Endothelial cell of umbilical vein (primary cell): ENCODE measurements around the gene SRL. TPM values are rescaled to one million over a fixed set of nuclear protein-coding genes. Genes with fewer than 3 reads are reported as not detected.

ENCODE experiments used
- BruUV-seq: library from RNA; stranded (reverse); fragments of 400-500 nt; replicated peaks from 2 replicates; lab custom pipeline; 2021; lab: Mats Ljungman, UMichigan
- CTCF ChIA-PET: fragments of 300-600, 350-600 bp; sonication (Branson Sonifier 250); formaldehyde crosslinking; loops from one replicate; lab custom pipeline; 2021; ENCODE audit warnings: antibody characterized with exemption, inconsistent platforms; lab: Charles Lee
- POLR2A ChIA-PET: fragments of 300-600, 350-600 bp; sonication (Branson Sonifier 250); formaldehyde crosslinking; loops from one replicate; lab custom pipeline; 2021; ENCODE audit warnings: antibody characterized with exemption, inconsistent platforms; lab: Charles Lee
- DNase-seq: peaks from one replicate; pipeline ENCODE4 v3.0.0-alpha.2; 2011; ENCODE audit warnings: low read depth, low spot score
- FAIRE-seq: peaks from 2 replicates; lab custom pipeline; 2011; peaks lifted over from hg19 to GRCh38; lab: Jason Lieb, UNC
- H2AFZ ChIP-seq: 2 replicates; pipeline ENCODE4 v1.6.0; 2012; ENCODE audit warnings: low read depth, low read length, control low read depth, inconsistent platforms
- H3K27ac ChIP-seq: 2 replicates; pipeline ENCODE4 v1.5.1; 2011; ENCODE audit warnings: low read depth, mild to moderate bottlenecking, control low read depth, low read length, moderate library complexity; ENCODE audit not compliant: insufficient read depth
- H3K27me3 ChIP-seq, 2 experiments: 2 replicates each; pipeline versions ENCODE4 v1.6.0 to v1.6.1; 2011; ENCODE audit warnings: low read length in 2 of 2, mixed read lengths in 1 of 2; ENCODE audit not compliant: control insufficient read depth in 2 of 2, insufficient read depth in 2 of 2
- H3K36me3 ChIP-seq, 2 experiments: 2 replicates in 1 of 2; 3 replicates in 1 of 2; pipeline ENCODE4 v1.5.1; 2011; ENCODE audit warnings: low read length in 2 of 2, mild to moderate bottlenecking in 1 of 2, moderate library complexity in 1 of 2; ENCODE audit not compliant: control insufficient read depth in 2 of 2, insufficient read depth in 2 of 2; ENCODE audit errors: extremely low read depth in 1 of 2
- H3K4me1 ChIP-seq: 3 replicates; pipeline ENCODE4 v1.5.1; 2011; ENCODE audit warnings: mild to moderate bottlenecking, low read length; ENCODE audit not compliant: control insufficient read depth, insufficient read depth; ENCODE audit errors: extremely low read depth
- H3K4me2 ChIP-seq: 2 replicates; pipeline ENCODE4 v1.6.1; 2011; ENCODE audit warnings: low read length, control low read depth, mixed read lengths; ENCODE audit not compliant: insufficient read depth
- H3K4me3 ChIP-seq, 3 experiments: fragments of 200-600 bp in 1 of 3; sonication (generic), shearing (Covaris generic) in 1 of 3; replicated peaks in 1 of 3; 2 replicates each; pipeline ENCODE4 v1.5.1; 2011 to 2016; ENCODE audit warnings: control low read depth in 3 of 3, low read length in 3 of 3, mild to moderate bottlenecking in 2 of 3, inconsistent platforms in 1 of 3, low read depth in 1 of 3, moderate library complexity in 1 of 3; ENCODE audit not compliant: insufficient read depth in 1 of 3
- H3K79me2 ChIP-seq: 2 replicates; pipeline ENCODE4 v1.6.0; 2012; ENCODE audit warnings: low read length, inconsistent platforms; ENCODE audit not compliant: control insufficient read depth, insufficient read depth
- H3K9ac ChIP-seq: replicated peaks from 2 replicates; pipeline ENCODE3; 2011; ENCODE audit warnings: low read length, control low read depth; ENCODE audit not compliant: insufficient read depth; ENCODE audit errors: extremely low read depth
- H3K9me1 ChIP-seq: replicated peaks from 3 replicates; pipeline ENCODE4 v1.6.0; 2011; ENCODE audit warnings: mild to moderate bottlenecking, low read length; ENCODE audit not compliant: control insufficient read depth, insufficient read depth; ENCODE audit errors: extremely low read depth
- H3K9me3 ChIP-seq: replicated peaks from 2 replicates; pipeline ENCODE4 v1.5.1; 2012; ENCODE audit warnings: low read length, inconsistent platforms; ENCODE audit not compliant: control insufficient read depth, insufficient read depth
- H4K20me1 ChIP-seq: replicated peaks from 2 replicates; pipeline ENCODE3; 2011; ENCODE audit warnings: mild to moderate bottlenecking, low read length; ENCODE audit not compliant: control insufficient read depth, insufficient read depth; ENCODE audit errors: extremely low read depth
- EZH2 ChIP-seq: IDR thresholded peaks from 2 replicates; pipeline ENCODE4 v1.6.1; 2012; ENCODE audit warnings: borderline replicate concordance, low read depth, mild to moderate bottlenecking, moderate library complexity, low read length, inconsistent platforms; ENCODE audit not compliant: severe bottlenecking
- FOS ChIP-seq: IDR thresholded peaks from 2 replicates; pipeline ENCODE4 v1.6.1; 2011; ENCODE audit warnings: mild to moderate bottlenecking, low read length, moderate library complexity, borderline replicate concordance; ENCODE audit not compliant: insufficient read depth
- GATA2 ChIP-seq: IDR thresholded peaks from 2 replicates; pipeline ENCODE4 v1.7.0; 2011; ENCODE audit warnings: low read depth, mild to moderate bottlenecking, moderate library complexity, mixed read lengths, low read length; ENCODE audit not compliant: insufficient read length, insufficient read depth
- JUN ChIP-seq: IDR thresholded peaks from 2 replicates; pipeline ENCODE4 v1.6.1; 2011; ENCODE audit warnings: borderline replicate concordance, low read depth; ENCODE audit not compliant: insufficient read length, insufficient read depth
- MYC ChIP-seq: IDR thresholded peaks from one replicate; pipeline ENCODE4 v1.6.1; 2011; ENCODE audit warnings: mild to moderate bottlenecking, low read depth, low read length
- POLR2A ChIP-seq: IDR thresholded peaks from 2 replicates; pipeline ENCODE4 v1.6.1; 2012; ENCODE audit warnings: low read depth, mild to moderate bottlenecking, control low read depth, low read length
- POLR2AphosphoS5 ChIP-seq: IDR thresholded peaks from 2 replicates; pipeline ENCODE4 v1.6.1; 2012; ENCODE audit warnings: low read depth, mild to moderate bottlenecking, control low read depth, low read length, moderate library complexity; ENCODE audit not compliant: insufficient read depth
- dilution Hi-C: fragments of 300-500 bp; cut with MboI; formaldehyde crosslinking; loops from one replicate; pipeline ENCODE4 v1.15.0; 2019; ENCODE audit warnings: low sequenced_read_pairs; ENCODE audit not compliant: extremely low pct_ligation_motif_present
- intact Hi-C: fragments of 100-400 bp; cut with micrococcal nuclease; formaldehyde crosslinking; loops from one replicate; pipeline ENCODE4 v1.10.0; 2022
- polyA plus RNA-seq, 4 experiments: library from polyadenylated mRNA; depleted of rRNA in 3 of 4; stranded (reverse) in 3 of 4; unstranded in 1 of 4; fragments of >200 nt; gene quantifications; 2 replicates each; pipeline versions ENCODE4 v1.2.1 to v1.2.3, GENCODE V29; 2011 to 2012; ENCODE audit warnings: missing spikeins in 1 of 4
- total RNA-seq: library from RNA; stranded (reverse); gene quantifications from 2 replicates; pipeline ENCODE4 v1.2.3, GENCODE V29; 2021
- TF ChIP-seq, protein P1 (sequence below), 2 donors: IDR thresholded peaks; 1 replicate in 1 of 2; 2 replicates in 1 of 2; pipeline ENCODE4 v1.5.1; 2011; ENCODE audit warnings: low read length in 2 of 2, mild to moderate bottlenecking in 2 of 2, moderate library complexity in 2 of 2, control low read depth in 1 of 2, inconsistent platforms in 1 of 2, low read depth in 1 of 2; ENCODE audit not compliant: insufficient read depth in 1 of 2; ENCODE audit errors: extremely low read depth in 1 of 2
- TF ChIP-seq, protein P2 (sequence below): IDR thresholded peaks from 2 replicates; pipeline ENCODE4 v1.6.1; 2011; ENCODE audit not compliant: insufficient read depth, insufficient read length

SRL gene
- total and polyA plus RNA-seq, 2 donors (not counting 3 experiments of a cell fraction or from before 2014, with no cell fraction given) = 0.21 to 0.29 TPM

DNA sequence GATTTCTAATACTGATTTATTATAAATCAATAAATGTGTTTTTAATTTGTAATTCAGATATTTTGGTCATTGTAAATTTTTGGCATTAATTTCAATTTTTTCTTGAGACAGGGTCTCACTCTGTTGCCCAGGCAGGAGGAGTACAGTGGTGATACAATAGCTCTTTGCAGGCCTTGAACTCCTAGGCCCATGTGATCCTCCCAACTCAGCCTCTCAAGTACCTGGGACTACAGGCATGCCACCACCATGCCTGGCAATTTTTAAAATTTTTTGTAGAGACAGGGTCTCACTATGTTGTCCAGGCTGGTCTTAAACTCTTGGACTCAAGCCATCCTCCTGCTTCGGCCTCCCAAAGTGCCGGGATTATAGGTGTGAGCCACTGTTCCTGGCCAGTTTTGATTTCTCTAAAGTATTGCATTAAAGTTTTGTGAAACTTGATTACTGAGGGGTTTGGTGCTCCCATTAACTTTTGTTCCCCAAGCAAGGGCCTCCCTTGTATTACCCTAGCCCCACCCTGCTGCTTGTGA, 36.2 kb upstream of the SRL start:
- no peaks in the 10 kb centered on the region for H4K20me1 ChIP-seq
- H3K4me2 ChIP-seq = no peak overlapping the region
- no TSS peak for BruUV-seq
- peaks cover 5% of the 10 kb centered on the region for H3K4me1 ChIP-seq
- ChIA-PET POLR2A (no interaction called here), CTCF (interaction anchor here (1.4 to 2.9 kb wide), 3 partner anchors 11 to 24 kb away, joined by 3 to 11 read pairs (median 9); no protein-coding TSS in a partner anchor)
- H3K9me3 ChIP-seq = no peaks in the 10 kb centered on the region
- H3K27me3 ChIP-seq = no peaks in the 10 kb centered on the region
- no peak overlapping the region for H3K27ac ChIP-seq
- intact Hi-C loops (no loop called here), dilution Hi-C loops (no loop called here)
- no peaks in the 10 kb centered on the region for H3K9me1 ChIP-seq
- H2AFZ ChIP-seq = no peak overlapping the region
- H3K9ac ChIP-seq = no peak overlapping the region
- no peaks in the 10 kb centered on the region for H3K79me2 ChIP-seq
- DNase-seq (no peak), FAIRE-seq (no peak)
- TF ChIP-seq EZH2 = no peak
- TF ChIP-seq, protein P1, sequence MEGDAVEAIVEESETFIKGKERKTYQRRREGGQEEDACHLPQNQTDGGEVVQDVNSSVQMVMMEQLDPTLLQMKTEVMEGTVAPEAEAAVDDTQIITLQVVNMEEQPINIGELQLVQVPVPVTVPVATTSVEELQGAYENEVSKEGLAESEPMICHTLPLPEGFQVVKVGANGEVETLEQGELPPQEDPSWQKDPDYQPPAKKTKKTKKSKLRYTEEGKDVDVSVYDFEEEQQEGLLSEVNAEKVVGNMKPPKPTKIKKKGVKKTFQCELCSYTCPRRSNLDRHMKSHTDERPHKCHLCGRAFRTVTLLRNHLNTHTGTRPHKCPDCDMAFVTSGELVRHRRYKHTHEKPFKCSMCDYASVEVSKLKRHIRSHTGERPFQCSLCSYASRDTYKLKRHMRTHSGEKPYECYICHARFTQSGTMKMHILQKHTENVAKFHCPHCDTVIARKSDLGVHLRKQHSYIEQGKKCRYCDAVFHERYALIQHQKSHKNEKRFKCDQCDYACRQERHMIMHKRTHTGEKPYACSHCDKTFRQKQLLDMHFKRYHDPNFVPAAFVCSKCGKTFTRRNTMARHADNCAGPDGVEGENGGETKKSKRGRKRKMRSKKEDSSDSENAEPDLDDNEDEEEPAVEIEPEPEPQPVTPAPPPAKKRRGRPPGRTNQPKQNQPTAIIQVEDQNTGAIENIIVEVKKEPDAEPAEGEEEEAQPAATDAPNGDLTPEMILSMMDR (IDR thresholded peaks at IDR 0.05; ENCODE audit: extremely low read depth in 1 of 2, insufficient read depth in 1 of 2, low read depth in 1 of 2, low read length in 2 of 2) = no peak
- no peaks in the 10 kb centered on the region for H3K36me3 ChIP-seq
- no peak overlapping the region for H3K4me3 ChIP-seq

DNA sequence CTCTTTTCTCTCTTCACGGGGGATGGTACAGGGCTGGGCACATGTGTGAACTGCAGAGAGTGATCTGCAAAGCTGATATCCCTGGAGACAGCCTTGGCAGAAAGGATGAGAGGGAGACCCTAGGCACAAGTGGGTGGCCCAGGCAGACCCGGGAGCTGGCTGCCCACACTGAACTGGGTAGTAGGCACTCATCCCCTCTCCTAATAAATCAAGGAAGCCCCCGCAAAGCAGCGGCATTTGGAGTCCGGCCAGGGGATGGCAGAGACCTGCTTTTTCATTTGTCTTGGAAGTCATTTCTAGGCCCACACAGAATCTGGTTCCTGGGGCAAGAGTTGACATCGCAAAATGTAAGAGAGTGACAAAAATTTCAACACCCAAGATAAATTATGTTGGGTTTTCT, 34.0 kb upstream of the SRL start:
- ChIA-PET POLR2A (no interaction called here), CTCF (interaction anchor here (1.2 to 2.9 kb wide), 4 partner anchors 13 to 22 kb away, joined by 3 to 14 read pairs (median 7); no protein-coding TSS in a partner anchor)
- no peak overlapping the region for H3K9ac ChIP-seq
- peaks cover 13% of the 10 kb centered on the region for H3K4me1 ChIP-seq
- DNase-seq (no peak), FAIRE-seq (no peak)
- no peaks in the 10 kb centered on the region for H3K36me3 ChIP-seq
- no peaks in the 10 kb centered on the region for H4K20me1 ChIP-seq
- H2AFZ ChIP-seq = no peak overlapping the region
- no peaks in the 10 kb centered on the region for H3K9me1 ChIP-seq
- intact Hi-C loops (no loop called here), dilution Hi-C loops (no loop called here)
- no peak overlapping the region for H3K4me2 ChIP-seq
- H3K9me3 ChIP-seq = no peaks in the 10 kb centered on the region
- peaks cover 2% of the 10 kb centered on the region for H3K79me2 ChIP-seq
- no peak overlapping the region for H3K27ac ChIP-seq
- BruUV-seq = no TSS peak
- H3K4me3 ChIP-seq = no peak overlapping the region
- no peaks in the 10 kb centered on the region for H3K27me3 ChIP-seq
- TF ChIP-seq, protein P1 (IDR thresholded peaks at IDR 0.05; ENCODE audit: extremely low read depth in 1 of 2, insufficient read depth in 1 of 2, low read depth in 1 of 2, low read length in 2 of 2) = no peak
- TF ChIP-seq POLR2A (no peak), JUN (no peak), POLR2AphosphoS5 (no peak), MYC (no peak), GATA2 (no peak), FOS (no peak), EZH2 (no peak)
- TF ChIP-seq, protein P2, sequence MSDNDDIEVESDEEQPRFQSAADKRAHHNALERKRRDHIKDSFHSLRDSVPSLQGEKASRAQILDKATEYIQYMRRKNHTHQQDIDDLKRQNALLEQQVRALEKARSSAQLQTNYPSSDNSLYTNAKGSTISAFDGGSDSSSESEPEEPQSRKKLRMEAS = no peak
